H9 (cell line): Measurements from ENCODE around the gene PTER. TPM values are rescaled to one million over a fixed set of nuclear protein-coding genes. Genes with fewer than 3 reads are reported as not detected.

Experiments used
- DNase-seq: peaks from one replicate; pipeline ENCODE4 v3.0.0-alpha.2; 2017
- H2AFZ ChIP-seq: one replicate; pipeline ENCODE4 v1.6.1; 2013; ENCODE audit warnings: mild to moderate bottlenecking, low read length, control low read depth, moderate library complexity
- H2AK5ac ChIP-seq: 2 replicates; pipeline ENCODE4 v1.6.1; 2013; ENCODE audit warnings: low read length, control low read depth, mixed read lengths; ENCODE audit not compliant: insufficient read length
- H2BK120ac ChIP-seq: one replicate; pipeline ENCODE4 v1.6.1; 2013; ENCODE audit warnings: low read depth, mild to moderate bottlenecking, low read length, control low read depth, inconsistent platforms; ENCODE audit not compliant: poor library complexity, severe bottlenecking
- H2BK12ac ChIP-seq: 2 replicates; pipeline ENCODE4 v1.6.1; 2013; ENCODE audit warnings: low read length, control low read depth, mixed read lengths, low read depth; ENCODE audit not compliant: insufficient read length
- H2BK15ac ChIP-seq: 2 replicates; pipeline ENCODE4 v1.6.1; 2013; ENCODE audit warnings: low read depth, low read length, control low read depth
- H2BK20ac ChIP-seq: one replicate; pipeline ENCODE4 v1.6.1; 2013; ENCODE audit warnings: low read depth, mild to moderate bottlenecking, low read length, control low read depth, inconsistent platforms; ENCODE audit not compliant: poor library complexity, severe bottlenecking
- H2BK5ac ChIP-seq: 2 replicates; pipeline ENCODE4 v1.6.1; 2013; ENCODE audit warnings: low read length, control low read depth, mixed read lengths; ENCODE audit not compliant: insufficient read length
- H3K14ac ChIP-seq: 2 replicates; pipeline ENCODE4 v1.6.1; 2013; ENCODE audit warnings: low read length, control low read depth; ENCODE audit not compliant: insufficient read depth
- H3K18ac ChIP-seq: 2 replicates; pipeline ENCODE4 v1.6.1; 2013; ENCODE audit warnings: low read depth, mild to moderate bottlenecking, mixed read lengths, low read length, control low read depth; ENCODE audit not compliant: insufficient read length
- H3K23ac ChIP-seq: 2 replicates; pipeline ENCODE4 v1.6.1; 2013; ENCODE audit warnings: low read length, control low read depth, mixed read lengths, low read depth; ENCODE audit not compliant: insufficient read length
- H3K23me2 ChIP-seq: 2 replicates; pipeline ENCODE4 v1.6.1; 2013; ENCODE audit warnings: low read depth, mild to moderate bottlenecking, mixed read lengths, low read length, control low read depth; ENCODE audit not compliant: insufficient read length, poor library complexity, severe bottlenecking
- H3K27ac ChIP-seq: 2 replicates; pipeline ENCODE4 v1.5.1; 2013; ENCODE audit warnings: low read length, control low read depth, mixed read lengths, low read depth; ENCODE audit not compliant: insufficient read length
- H3K27me3 ChIP-seq: 2 replicates; pipeline ENCODE4 v1.6.1; 2013; ENCODE audit warnings: low read length, control low read depth, inconsistent platforms; ENCODE audit not compliant: insufficient read depth
- H3K4ac ChIP-seq: 2 replicates; pipeline ENCODE4 v1.6.1; 2013; ENCODE audit warnings: low read depth, mild to moderate bottlenecking, control low read depth, inconsistent platforms, low read length, moderate library complexity
- H3K4me1 ChIP-seq: 2 replicates; pipeline ENCODE4 v1.6.1; 2013; ENCODE audit warnings: low read length, control low read depth, inconsistent platforms; ENCODE audit not compliant: insufficient read depth
- H3K4me2 ChIP-seq: 2 replicates; pipeline ENCODE4 v1.6.1; 2013; ENCODE audit warnings: low read length, control low read depth, mixed read lengths; ENCODE audit not compliant: insufficient read length, insufficient read depth
- H3K56ac ChIP-seq: 2 replicates; pipeline ENCODE4 v1.6.1; 2013; ENCODE audit warnings: low read depth, mild to moderate bottlenecking, mixed read lengths, low read length, control low read depth; ENCODE audit not compliant: insufficient read length
- H3K79me1 ChIP-seq: 2 replicates; pipeline ENCODE4 v1.6.1; 2013; ENCODE audit warnings: low read depth, mild to moderate bottlenecking, moderate library complexity, low read length, control low read depth, inconsistent platforms; ENCODE audit not compliant: insufficient read depth, poor library complexity, severe bottlenecking
- H3K79me2 ChIP-seq: 2 replicates; pipeline ENCODE4 v1.6.1; 2013; ENCODE audit warnings: low read length, control low read depth, inconsistent platforms; ENCODE audit not compliant: insufficient read depth
- H3K9ac ChIP-seq: 2 replicates; pipeline ENCODE4 v1.6.1; 2013; ENCODE audit warnings: low read length, control low read depth, mixed read lengths; ENCODE audit not compliant: insufficient read length; ENCODE audit errors: extremely low read depth
- H3K9me3 ChIP-seq: one replicate; pipeline ENCODE4 v1.6.1; 2013; ENCODE audit warnings: low read depth, low read length, inconsistent platforms; ENCODE audit not compliant: control insufficient read depth
- H3T11ph ChIP-seq: one replicate; pipeline ENCODE4 v1.6.1; 2013; ENCODE audit warnings: mild to moderate bottlenecking, low read length, control low read depth, inconsistent platforms
- H4K20me1 ChIP-seq: one replicate; pipeline ENCODE4 v1.6.1; 2013; ENCODE audit not compliant: control insufficient read depth, insufficient read length, insufficient read depth
- H4K5ac ChIP-seq: 2 replicates; pipeline ENCODE4 v1.6.1; 2013; ENCODE audit warnings: low read depth, mild to moderate bottlenecking, mixed read lengths, low read length, control low read depth; ENCODE audit not compliant: insufficient read length
- H4K8ac ChIP-seq: replicated peaks from 2 replicates; pipeline ENCODE4 v1.6.1; 2013; ENCODE audit warnings: low read length, control low read depth, mixed read lengths, low read depth; ENCODE audit not compliant: insufficient read length
- H4K91ac ChIP-seq: 2 replicates; pipeline ENCODE4 v1.6.1; 2013; ENCODE audit warnings: low read depth, mild to moderate bottlenecking, moderate library complexity, mixed read lengths, low read length, control low read depth; ENCODE audit not compliant: insufficient read length
- H3K27ac Mint-ChIP-seq, 3 experiments: 2 replicates in 2 of 3; 3 replicates in 1 of 3; pipeline ENCODE4 v1.8.0; 2020 to 2021; ENCODE audit warnings: mixed read lengths in 3 of 3, mild to moderate bottlenecking in 1 of 3, moderate library complexity in 1 of 3
- H3K27me3 Mint-ChIP-seq: 2 replicates; pipeline ENCODE4 v1.8.0; 2021; ENCODE audit warnings: low read depth, mild to moderate bottlenecking, moderate library complexity, mixed read lengths
- H3K36me3 Mint-ChIP-seq, 3 experiments: 2 replicates in 2 of 3; 3 replicates in 1 of 3; pipeline ENCODE4 v1.8.0; 2020 to 2021; ENCODE audit warnings: low read depth in 3 of 3, mixed read lengths in 3 of 3; ENCODE audit not compliant: insufficient read depth in 1 of 3
- H3K4me1 Mint-ChIP-seq, 2 experiments: 2 replicates each; pipeline ENCODE4 v1.8.0; 2020; ENCODE audit warnings: mixed read lengths in 2 of 2
- H3K4me3 Mint-ChIP-seq, 2 experiments: 2 replicates in 1 of 2; 3 replicates in 1 of 2; pipeline ENCODE4 v1.8.0; 2020 to 2021; ENCODE audit warnings: mild to moderate bottlenecking in 2 of 2, mixed read lengths in 2 of 2, moderate library complexity in 1 of 2
- H3K9me3 Mint-ChIP-seq, 2 experiments: 2 replicates in 1 of 2; 3 replicates in 1 of 2; pipeline ENCODE4 v1.8.0; 2020; ENCODE audit warnings: mild to moderate bottlenecking in 2 of 2, mixed read lengths in 2 of 2, moderate library complexity in 1 of 2
- WGBS: extraction: QIAGEN DNeasy Blood & Tissue Kit; methylation state at CpG from one replicate; pipeline ENCODE4 v1.1.7; 2013; ENCODE audit warnings: missing lambda C conversion rate, low lambda C conversion rate, mixed read lengths; ENCODE audit not compliant: insufficient read length; ENCODE audit errors: extremely low coverage; 5-methylcytosine and 5-hydroxymethylcytosine counted together
- total RNA-seq: library from RNA; stranded (reverse); gene quantifications from 2 replicates; pipeline ENCODE4 v1.2.1, GENCODE V29; 2021
- TF ChIP-seq, protein P1 (sequence below): fragments of 200-600 bp; sonication (generic); conservative IDR thresholded peaks from 3 replicates; pipeline ENCODE4 v1.8.0; 2021; ENCODE audit warnings: antibody characterized with exemption, mild to moderate bottlenecking

PTER gene
- total RNA-seq, 1 experiment from 2014 or later = 10.1 TPM

GRCh38 chr10:16429539-16429938 lies 7.3 kb upstream of the PTER start:
- H3K4me3 Mint-ChIP-seq = no peak overlapping the region
- TF ChIP-seq, protein P1, sequence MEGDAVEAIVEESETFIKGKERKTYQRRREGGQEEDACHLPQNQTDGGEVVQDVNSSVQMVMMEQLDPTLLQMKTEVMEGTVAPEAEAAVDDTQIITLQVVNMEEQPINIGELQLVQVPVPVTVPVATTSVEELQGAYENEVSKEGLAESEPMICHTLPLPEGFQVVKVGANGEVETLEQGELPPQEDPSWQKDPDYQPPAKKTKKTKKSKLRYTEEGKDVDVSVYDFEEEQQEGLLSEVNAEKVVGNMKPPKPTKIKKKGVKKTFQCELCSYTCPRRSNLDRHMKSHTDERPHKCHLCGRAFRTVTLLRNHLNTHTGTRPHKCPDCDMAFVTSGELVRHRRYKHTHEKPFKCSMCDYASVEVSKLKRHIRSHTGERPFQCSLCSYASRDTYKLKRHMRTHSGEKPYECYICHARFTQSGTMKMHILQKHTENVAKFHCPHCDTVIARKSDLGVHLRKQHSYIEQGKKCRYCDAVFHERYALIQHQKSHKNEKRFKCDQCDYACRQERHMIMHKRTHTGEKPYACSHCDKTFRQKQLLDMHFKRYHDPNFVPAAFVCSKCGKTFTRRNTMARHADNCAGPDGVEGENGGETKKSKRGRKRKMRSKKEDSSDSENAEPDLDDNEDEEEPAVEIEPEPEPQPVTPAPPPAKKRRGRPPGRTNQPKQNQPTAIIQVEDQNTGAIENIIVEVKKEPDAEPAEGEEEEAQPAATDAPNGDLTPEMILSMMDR = no peak
- H3K18ac ChIP-seq = no peak overlapping the region
- no peaks in the 10 kb centered on the region for H3K27me3 ChIP-seq
- H2BK15ac ChIP-seq = no peak overlapping the region
- no peak overlapping the region for H3T11ph ChIP-seq
- H4K20me1 ChIP-seq = no peaks in the 10 kb centered on the region
- no peak overlapping the region for H4K91ac ChIP-seq
- H2AFZ ChIP-seq = no peak overlapping the region
- no peak overlapping the region for H3K9ac ChIP-seq
- no peaks in the 10 kb centered on the region for H3K9me3 ChIP-seq
- no peak overlapping the region for H2BK5ac ChIP-seq
- no peak overlapping the region for H2AK5ac ChIP-seq
- H3K79me2 ChIP-seq = no peaks in the 10 kb centered on the region
- H4K5ac ChIP-seq = no peak overlapping the region
- H3K27ac Mint-ChIP-seq = no peak overlapping the region
- H4K8ac ChIP-seq = no peak overlapping the region
- peaks cover 7 to 11% of the 10 kb centered on the region in 2 experiments for H3K9me3 Mint-ChIP-seq
- no peak overlapping the region for H3K56ac ChIP-seq
- no peak overlapping the region for H2BK120ac ChIP-seq
- H3K23me2 ChIP-seq = no peaks in the 10 kb centered on the region
- peaks cover 4% of the 10 kb centered on the region; the same call in 1 of the 2 replicates for H3K27me3 Mint-ChIP-seq
- no peak overlapping the region for H3K27ac ChIP-seq
- H3K4ac ChIP-seq = no peak overlapping the region
- no peak overlapping the region for H3K14ac ChIP-seq
- H2BK20ac ChIP-seq = no peak overlapping the region
- WGBS = no CpG with 5 or more reads among the region's 6 CpGs
- no peak for DNase-seq
- no peaks in the 10 kb centered on the region for H3K79me1 ChIP-seq
- H3K36me3 Mint-ChIP-seq = peaks cover 5 to 8% (median 6%) of the 10 kb centered on the region in 3 experiments
- no peak overlapping the region for H2BK12ac ChIP-seq
- no peak overlapping the region for H3K23ac ChIP-seq
- no peak overlapping the region for H3K4me2 ChIP-seq
- no peaks in the 10 kb centered on the region for H3K4me1 ChIP-seq
- H3K4me1 Mint-ChIP-seq = peaks cover 12 to 16% of the 10 kb centered on the region in 2 experiments; a peak in 3 of 4 replicates
